Activated CD4-positive, CD25-positive, alpha-beta regulatory T cell treated with anti-CD3 and anti-CD28 coated beads, Interleukin-2, amount 50 U/mL, for 16 hours (primary cell): ENCODE results near the gene TEX53.

Source experiments
- DNase-seq: peaks from one replicate; pipeline ENCODE4 v3.0.0-alpha.2; 2020; ENCODE audit warnings: low read depth, low spot score

Gene TEX53

GRCh38 chr9:114657705-114658104, at the start of gene TEX53:
Gene TEX53, minus strand, starts transcription at chr9:114657805. Its CDS starts 31 bp downstream, at chr9:114657774.
- no peak for DNase-seq

GRCh38 chr9:114706711-114707110, 49.1 kb upstream of the TEX53 start:
- DNase-seq, result no peak

- no peak for DNase-seq
Measured at GRCh38 chr9:114701988-114702387, 44.4 kb upstream of the TEX53 start.

GRCh38 chr9:114697951-114698351, 40.3 kb upstream of the TEX53 start:
- DNase-seq, result no peak

- no peak for DNase-seq
Measured at GRCh38 chr9:114696814-114697544, 39.4 kb upstream of the TEX53 start.

- DNase-seq, result no peak
Measured at GRCh38 chr9:114695948-114696347, 38.3 kb upstream of the TEX53 start.

- DNase-seq, result no peak
Measured at GRCh38 chr9:114694719-114695269, 37.2 kb upstream of the TEX53 start.

GRCh38 chr9:114694146-114694545, 36.5 kb upstream of the TEX53 start:
- DNase-seq, result no peak

GRCh38 chr9:114693248-114693855, 35.7 kb upstream of the TEX53 start:
- DNase-seq, result no peak

- no peak for DNase-seq
Measured at GRCh38 chr9:114691956-114692295, 34.3 kb upstream of the TEX53 start.

- peak; percentile 36 for DNase-seq
Measured at GRCh38 chr9:114691046-114691955, 33.7 kb upstream of the TEX53 start.

- no peak for DNase-seq
Measured at GRCh38 chr9:114690308-114690707, 32.7 kb upstream of the TEX53 start.

GRCh38 chr9:114689813-114690212, 32.2 kb upstream of the TEX53 start:
- no peak for DNase-seq

GRCh38 chr9:114688909-114689610, 31.5 kb upstream of the TEX53 start:
- DNase-seq, result no peak

GRCh38 chr9:114688379-114688778, 30.8 kb upstream of the TEX53 start:
- DNase-seq, result no peak

- no peak for DNase-seq
Measured at GRCh38 chr9:114687034-114687433, 29.4 kb upstream of the TEX53 start.

GRCh38 chr9:114685951-114686350, 28.3 kb upstream of the TEX53 start:
- DNase-seq, result no peak

- DNase-seq, result no peak
Measured at GRCh38 chr9:114684036-114684435, 26.4 kb upstream of the TEX53 start.

GRCh38 chr9:114682846-114683245, 25.2 kb upstream of the TEX53 start:
- no peak for DNase-seq

GRCh38 chr9:114681594-114682332, 24.2 kb upstream of the TEX53 start, which contains the start of gene TEX48:
Gene TEX48, minus strand, starts transcription at chr9:114682192. Its CDS starts 10,469 bp downstream, at chr9:114671723.
- peak; percentile 63 for DNase-seq
